SK-N-SH (cell line): ENCODE results near the gene SUGP2. TPM values are rescaled to one million over a fixed set of nuclear protein-coding genes. Genes with fewer than 3 reads are reported as not detected.

Experiments
- CTCF ChIA-PET: fragments of 300-600, 350-600 bp; formaldehyde crosslinking; extraction: SDS; loops from one replicate; lab custom pipeline; 2021; lab: Yijun Ruan, JAX
- POLR2A ChIA-PET: fragments of 350-600 bp; sonication (Branson Sonifier 250); formaldehyde crosslinking; extraction: SDS; loops from one replicate; lab custom pipeline; 2020; ENCODE audit warnings: antibody characterized with exemption, inconsistent platforms; lab: Yijun Ruan, JAX
- DNase-seq: peaks from one replicate; pipeline ENCODE4 v3.0.0; 2012
- H2AFZ ChIP-seq: fragments of 200-600 bp; sonication (generic); 2 replicates; pipeline ENCODE4 v1.8.1; 2016; ENCODE audit warnings: antibody characterized with exemption, mild to moderate bottlenecking, low read depth
- H3F3A ChIP-seq: fragments of 200-600 bp; sonication (generic); replicated peaks from 2 replicates; pipeline ENCODE3; 2016; ENCODE audit warnings: antibody characterized with exemption, mild to moderate bottlenecking; ENCODE audit not compliant: insufficient read depth
- H3K27ac ChIP-seq, 2 experiments: fragments of 200-500 bp in 1 of 2; fragments of 200-600 bp in 1 of 2; sonication (Bioruptor generic) in 1 of 2; sonication (generic), shearing (Covaris generic) in 1 of 2; 2 replicates each; pipeline versions ENCODE4 v1.5.1 to v1.6.1; 2014 to 2016; ENCODE audit warnings: low read depth in 2 of 2, inconsistent platforms in 1 of 2, low read length in 1 of 2, mild to moderate bottlenecking in 1 of 2, mixed read lengths in 1 of 2
- H3K27me3 ChIP-seq: fragments of 200-600 bp; sonication (generic), shearing (Covaris generic); 2 replicates; pipeline ENCODE4 v1.6.1; 2016; ENCODE audit warnings: mixed run types; ENCODE audit not compliant: insufficient read depth
- H3K36me3 ChIP-seq, 2 experiments: fragments of 200-500 bp in 1 of 2; fragments of 200-600 bp in 1 of 2; sonication (Bioruptor generic) in 1 of 2; sonication (generic) in 1 of 2; replicated peaks in 1 of 2; 2 replicates each; pipeline versions ENCODE3 to v1.5.1; 2014 to 2016; ENCODE audit warnings: low read length in 1 of 2, mild to moderate bottlenecking in 1 of 2; ENCODE audit not compliant: insufficient read depth in 2 of 2, control insufficient read depth in 1 of 2
- H3K4me1 ChIP-seq, 2 experiments: fragments of 200-500 bp in 1 of 2; fragments of 200-600 bp in 1 of 2; sonication (Bioruptor generic) in 1 of 2; sonication (generic), shearing (Covaris generic) in 1 of 2; 2 replicates each; pipeline versions ENCODE4 v1.5.1 to v1.6.1; 2014 to 2016; ENCODE audit warnings: low read depth in 1 of 2, low read length in 1 of 2, mixed run types in 1 of 2; ENCODE audit not compliant: insufficient read depth in 2 of 2, control insufficient read depth in 1 of 2
- H3K4me2 ChIP-seq: fragments of 200-600 bp; sonication (generic), shearing (Covaris generic); 2 replicates; pipeline ENCODE4 v1.6.1; 2017; ENCODE audit warnings: mixed run types
- H3K4me3 ChIP-seq, 2 experiments: fragments of 200-500 bp in 1 of 2; fragments of 200-600 bp in 1 of 2; sonication (Bioruptor generic) in 1 of 2; sonication (generic), shearing (Covaris generic) in 1 of 2; 2 replicates each; pipeline versions ENCODE4 v1.5.1 to v1.8.1; 2014 to 2016; ENCODE audit warnings: low read depth in 2 of 2, inconsistent platforms in 1 of 2, low read length in 1 of 2, mild to moderate bottlenecking in 1 of 2, mixed read lengths in 1 of 2, moderate library complexity in 1 of 2
- H3K79me2 ChIP-seq: fragments of 200-600 bp; sonication (generic); 2 replicates; pipeline ENCODE4 v1.8.1; 2017; ENCODE audit warnings: mild to moderate bottlenecking; ENCODE audit not compliant: insufficient read depth
- H3K9ac ChIP-seq: fragments of 200-600 bp; sonication (generic); 2 replicates; pipeline ENCODE4 v1.6.1; 2017; ENCODE audit warnings: mixed run types
- H3K9me2 ChIP-seq: fragments of 200-600 bp; sonication (generic); 2 replicates; pipeline ENCODE4 v1.6.1; 2017; ENCODE audit warnings: mixed run types
- H3K9me3 ChIP-seq: fragments of 200-600 bp; sonication (generic); 2 replicates; pipeline ENCODE4 v1.6.1; 2017; ENCODE audit warnings: mixed run types, mild to moderate bottlenecking, moderate library complexity
- H4K20me1 ChIP-seq: fragments of 200-600 bp; sonication (generic); 2 replicates; pipeline ENCODE4 v1.6.1; 2017; ENCODE audit warnings: mild to moderate bottlenecking, mixed run types; ENCODE audit not compliant: insufficient read depth
- ELF1 ChIP-seq: IDR thresholded peaks from 2 replicates; pipeline ENCODE4 v1.4.0; 2012
- EZH2phosphoT487 ChIP-seq: fragments of 200-600 bp; sonication (generic); IDR thresholded peaks from 2 replicates; pipeline ENCODE4 v1.6.1; 2017; ENCODE audit warnings: low read depth, mixed run types, mild to moderate bottlenecking, antibody characterized with exemption, moderate library complexity, borderline replicate concordance
- FOXM1 ChIP-seq: IDR thresholded peaks from 2 replicates; pipeline ENCODE4 v1.4.0; 2012; ENCODE audit warnings: low read depth, mild to moderate bottlenecking
- GABPA ChIP-seq: IDR thresholded peaks from 2 replicates; pipeline ENCODE4 v1.4.0; 2012; ENCODE audit warnings: low read depth, mild to moderate bottlenecking
- GATA2 ChIP-seq: sonication (generic); formaldehyde crosslinking; IDR thresholded peaks from 2 replicates; pipeline ENCODE4 v1.5.0; 2020; ENCODE audit warnings: mild to moderate bottlenecking, missing genetic modification reagents
- JUND ChIP-seq: IDR thresholded peaks from 2 replicates; pipeline ENCODE4 v1.4.0; 2012
- MEF2A ChIP-seq: IDR thresholded peaks from 2 replicates; pipeline ENCODE4 v1.4.0; 2012; ENCODE audit warnings: low read depth, borderline replicate concordance
- MXI1 ChIP-seq: IDR thresholded peaks from 2 replicates; pipeline ENCODE4 v1.6.1; 2012; ENCODE audit warnings: mild to moderate bottlenecking, low read depth, low read length, improper control_type of control experiment
- NFIC ChIP-seq: IDR thresholded peaks from 2 replicates; pipeline ENCODE4 v1.4.0; 2012; ENCODE audit warnings: borderline replicate concordance
- NRF1 ChIP-seq: IDR thresholded peaks from 2 replicates; pipeline ENCODE4 v1.6.1; 2012; ENCODE audit warnings: low read depth, mild to moderate bottlenecking, low read length
- POLR2AphosphoS5 ChIP-seq: IDR thresholded peaks from 2 replicates; pipeline ENCODE4 v1.6.1; 2012; ENCODE audit warnings: low read depth, low read length
- RAD21 ChIP-seq: IDR thresholded peaks from 2 replicates; pipeline ENCODE4 v1.6.1; 2012; ENCODE audit warnings: mild to moderate bottlenecking, low read length
- REST ChIP-seq: IDR thresholded peaks from 2 replicates; pipeline ENCODE4 v1.6.1; 2012; ENCODE audit warnings: mild to moderate bottlenecking, low read depth, low read length, moderate library complexity
- RFX5 ChIP-seq: IDR thresholded peaks from 2 replicates; pipeline ENCODE4 v1.6.1; 2012; ENCODE audit warnings: mild to moderate bottlenecking, improper control_type of control experiment, low read length
- TAF1 ChIP-seq: IDR thresholded peaks from 2 replicates; pipeline ENCODE4 v1.6.1; 2012; ENCODE audit warnings: low read depth, mild to moderate bottlenecking, low read length, moderate library complexity, borderline replicate concordance
- TCF12 ChIP-seq: IDR thresholded peaks from 2 replicates; pipeline ENCODE4 v1.4.0; 2012
- TEAD4 ChIP-seq: IDR thresholded peaks from 2 replicates; pipeline ENCODE4 v1.4.0; 2012; ENCODE audit warnings: mild to moderate bottlenecking, borderline replicate concordance; ENCODE audit not compliant: insufficient read depth
- USF1 ChIP-seq: IDR thresholded peaks from 2 replicates; pipeline ENCODE4 v1.4.0; 2012; ENCODE audit warnings: low read depth, borderline replicate concordance
- USF2 ChIP-seq: fragments of 150-350 bp; IDR thresholded peaks from 2 replicates; pipeline ENCODE4 v1.6.1; 2017; ENCODE audit warnings: antibody characterized with exemption, low read length, low read depth, borderline replicate concordance
- YY1 ChIP-seq: IDR thresholded peaks from 2 replicates; pipeline ENCODE4 v1.4.0; 2012; ENCODE audit warnings: low read depth, mild to moderate bottlenecking
- ZBTB33 ChIP-seq: IDR thresholded peaks from 2 replicates; pipeline ENCODE4 v1.4.0; 2012; ENCODE audit warnings: low read depth, borderline replicate concordance
- WGBS: methylation state at CpG from one replicate; pipeline ENCODE4 v1.1.6; 2017; ENCODE audit warnings: low lambda C conversion rate; 5-methylcytosine and 5-hydroxymethylcytosine counted together
- polyA plus RNA-seq, 3 experiments: library from polyadenylated mRNA; depleted of rRNA; stranded (reverse); fragments of >200 nt; gene quantifications; 2 replicates each; pipeline ENCODE4 v1.2.3, GENCODE V29; 2012

Gene SUGP2
- polyA plus RNA-seq, 1 of the 3 experiments (the other 2 are of a cell fraction), result 56.3 TPM

GRCh38 chr19:18992696-18993095 is 40.6 kb downstream of the SUGP2 start:
- DNase-seq, result no peak
- H3K4me3 ChIP-seq, result no peak overlapping the region
- no peak overlapping the region for H3K27ac ChIP-seq
- H3F3A ChIP-seq, result peaks cover 9% of the 10 kb centered on the region
- peaks cover 16 to 36% of the 10 kb centered on the region in 2 experiments for H3K36me3 ChIP-seq
- CTCF ChIA-PET, result no interaction called here
- no peak overlapping the region for H3K9ac ChIP-seq
- H4K20me1 ChIP-seq, result no peaks in the 10 kb centered on the region; the same call in 1 of the 2 replicates
- H3K27me3 ChIP-seq, result no peaks in the 10 kb centered on the region
- no peaks in the 10 kb centered on the region for H3K9me3 ChIP-seq
- H3K4me2 ChIP-seq, result no peak overlapping the region
- no peaks in the 10 kb centered on the region for H3K9me2 ChIP-seq
- no peaks in the 10 kb centered on the region for H3K79me2 ChIP-seq
- H2AFZ ChIP-seq, result no peak overlapping the region
- POLR2A ChIA-PET, result no interaction called here
- whole genome bisulfite sequencing, result 96% methylated on average over 8 of the region's 8 CpGs
- H3K4me1 ChIP-seq, result no peaks in the 10 kb centered on the region
- TF ChIP-seq RFX5 (no peak), MXI1 (no peak)

GRCh38 chr19:18991468-18991867 is 41.8 kb downstream of the SUGP2 start:
- WGBS, result 98% methylated on average over 14 of the region's 14 CpGs

More at GRCh38 chr19:18991468-18991867, 41.8 kb downstream of the SUGP2 start:
- DNase-seq, result no peak
- no peak overlapping the region for H3K4me2 ChIP-seq
- H3K4me3 ChIP-seq, result no peak overlapping the region
- ChIA-PET POLR2A (no interaction called here), CTCF (interaction anchor here (1.0 to 2.4 kb wide), 3 partner anchors 8 to 541 kb away, joined by 3 to 6 read pairs (median 3); no protein-coding TSS in a partner anchor)
- no peaks in the 10 kb centered on the region for H3K9me2 ChIP-seq
- H2AFZ ChIP-seq, result no peak overlapping the region
- H3K9me3 ChIP-seq, result no peaks in the 10 kb centered on the region
- H3K79me2 ChIP-seq, result no peaks in the 10 kb centered on the region
- no peak for TF ChIP-seq USF2
- TF ChIP-seq JUND, result no peak
- no peak for TF ChIP-seq FOXM1
- TF ChIP-seq RFX5, result no peak
- no peak for TF ChIP-seq MEF2A
- no peak for TF ChIP-seq POLR2AphosphoS5
- TF ChIP-seq ELF1, result no peak
- TF ChIP-seq NRF1, result no peak
- TF ChIP-seq GATA2 (CRISPR knock-in tag), result no peak
- TF ChIP-seq GABPA, result no peak
- TF ChIP-seq USF1, result no peak
- TF ChIP-seq TEAD4, result no peak
- TF ChIP-seq REST, result no peak
- no peak for TF ChIP-seq YY1
- TF ChIP-seq TCF12, result no peak
- no peak for TF ChIP-seq EZH2phosphoT487
- no peak for TF ChIP-seq ZBTB33
- TF ChIP-seq NFIC, result no peak
- TF ChIP-seq TAF1, result no peak
- TF ChIP-seq RAD21, result no peak
- no peak overlapping the region for H3K9ac ChIP-seq
- peaks cover 16 to 36% of the 10 kb centered on the region in 2 experiments for H3K36me3 ChIP-seq
- no peaks in the 10 kb centered on the region; the same call in 1 of the 2 replicates for H4K20me1 ChIP-seq
- peaks cover 5% of the 10 kb centered on the region for H3F3A ChIP-seq
- H3K27ac ChIP-seq, result no peak overlapping the region
- H3K4me1 ChIP-seq, result no peaks in the 10 kb centered on the region
- no peaks in the 10 kb centered on the region for H3K27me3 ChIP-seq
